ENCODE measurements around the gene STAB1. TPM values are rescaled to one million over a fixed set of nuclear protein-coding genes. Genes with fewer than 3 reads are reported as not detected.

The STAB1 gene
- total RNA-seq, 1 experiment from 2014 or later: 0.33 TPM

- Histone ChIP-seq H3K27ac (ENCODE audit: low read length) (no peak overlapping the region), H3K4me1 (ENCODE audit: insufficient read depth, low read length) (0 out of 2 replicates have a peak, but pooled peaks cover 3% of the 10 kb centered on the region), H3K4me3 (ENCODE audit: low read length) (no peak overlapping the region), H3F3A (ENCODE audit: low read length, unreplicated experiment) (no peaks in the 10 kb centered on the region), H3K36me3 (ENCODE audit: low read depth, low read length) (peaks cover 9% of the 10 kb centered on the region; the same call in 1 of the 2 replicates), H3K27me3 (ENCODE audit: low read length) (no peaks in the 10 kb centered on the region), H3K9me3 (ENCODE audit: low read length) (no peaks in the 10 kb centered on the region), H4K20me1 (ENCODE audit: low read length) (no peaks in the 10 kb centered on the region), H3K9ac (ENCODE audit: low read length) (no peak overlapping the region), H2AFZ (ENCODE audit: low read length) (no peak overlapping the region), H3K9me2 (replicated peaks; ENCODE audit: low read length) (no peaks in the 10 kb centered on the region), H3K4me2 (ENCODE audit: low read length) (no peak overlapping the region), H3K79me2 (ENCODE audit: low read length) (no peaks in the 10 kb centered on the region)
- ATAC-seq (peak; percentile 15; the same call in 1 of the 2 replicates), DNase-seq (no peak)
- POLR2A ChIA-PET (ENCODE audit: unreplicated experiment): interaction anchor here (0.6 kb wide), 1 partner anchor 32 kb away, joined by 4 read pairs; the partner anchor contains the start of gene UQCC5
- CTCF ChIA-PET: no interaction called here
- intact Hi-C loops (cut with micrococcal nuclease): no loop called here
- BruUV-seq (replicated peaks): no TSS peak
- TF ChIP-seq EZH2 (IDR thresholded peaks at IDR 0.05; ENCODE audit: low read length, unreplicated experiment): no peak
- TF ChIP-seq CTCF (conservative IDR thresholded peaks at IDR 0.05; ENCODE audit: low read depth, low read length): no peak
- no peak for TF ChIP-seq EZH2phosphoT487 (IDR thresholded peaks at IDR 0.05; ENCODE audit: borderline replicate concordance, low read length)
These were observed 72.9 kb downstream of the STAB1 start for GRCh38 chr3:52568069-52568468.

GRCh38 chr3:52570076-52570475 lies 74.9 kb downstream of the STAB1 start:
- intact Hi-C loops (cut with micrococcal nuclease): no loop called here
- Histone ChIP-seq H3K27me3 (ENCODE audit: low read length) (no peaks in the 10 kb centered on the region), H3K79me2 (ENCODE audit: low read length) (no peaks in the 10 kb centered on the region), H3K4me3 (ENCODE audit: low read length) (no peak overlapping the region), H3K9me3 (ENCODE audit: low read length) (no peaks in the 10 kb centered on the region), H2AFZ (ENCODE audit: low read length) (no peak overlapping the region), H3K4me2 (ENCODE audit: low read length) (no peak overlapping the region), H3F3A (ENCODE audit: low read length, unreplicated experiment) (no peaks in the 10 kb centered on the region), H3K9me2 (replicated peaks; ENCODE audit: low read length) (no peaks in the 10 kb centered on the region), H4K20me1 (ENCODE audit: low read length) (no peaks in the 10 kb centered on the region), H3K36me3 (ENCODE audit: low read depth, low read length) (peaks cover 6% of the 10 kb centered on the region; the same call in 1 of the 2 replicates), H3K9ac (ENCODE audit: low read length) (no peak overlapping the region), H3K4me1 (ENCODE audit: insufficient read depth, low read length) (0 out of 2 replicates have a peak, but pooled peaks cover 3% of the 10 kb centered on the region), H3K27ac (ENCODE audit: low read length) (no peak overlapping the region)
- ChIA-PET POLR2A (ENCODE audit: unreplicated experiment) (interaction anchor here (0.8 kb wide), 1 partner anchor 34 kb away, joined by 4 read pairs; no protein-coding TSS in a partner anchor), CTCF (no interaction called here)
- ATAC-seq (no peak), DNase-seq (no peak)
- TF ChIP-seq EZH2phosphoT487 (IDR thresholded peaks at IDR 0.05; ENCODE audit: borderline replicate concordance, low read length) (no peak), CTCF (conservative IDR thresholded peaks at IDR 0.05; ENCODE audit: low read depth, low read length) (no peak), EZH2 (IDR thresholded peaks at IDR 0.05; ENCODE audit: low read length, unreplicated experiment) (no peak)
- no TSS peak for BruUV-seq (replicated peaks)

DNA sequence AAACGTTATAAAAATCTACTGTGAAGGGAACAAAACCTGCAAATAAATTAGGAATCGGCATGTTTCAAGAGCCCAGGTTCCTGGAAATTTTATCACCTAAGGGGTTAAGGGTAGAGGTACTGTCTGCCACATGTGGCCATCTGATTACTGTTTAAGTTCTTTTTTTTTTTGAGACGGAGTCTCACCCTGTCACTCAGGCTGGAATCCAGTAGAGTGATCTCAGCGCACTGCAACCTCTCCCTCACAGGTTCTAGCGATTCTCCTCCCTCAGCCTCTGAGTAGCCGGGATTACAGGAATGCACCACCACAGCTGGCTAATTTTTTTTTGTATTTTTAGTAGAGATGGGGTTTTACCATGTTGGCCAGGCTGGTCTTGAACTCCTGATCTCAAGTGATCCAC lies 77.1 kb downstream of the STAB1 start:
- Histone ChIP-seq H3K79me2 (ENCODE audit: low read length) (no peaks in the 10 kb centered on the region), H3K4me3 (ENCODE audit: low read length) (no peak overlapping the region), H3F3A (ENCODE audit: low read length, unreplicated experiment) (no peaks in the 10 kb centered on the region), H3K27me3 (ENCODE audit: low read length) (no peaks in the 10 kb centered on the region), H3K36me3 (ENCODE audit: low read depth, low read length) (peaks cover 18% of the 10 kb centered on the region; the same call in 1 of the 2 replicates), H3K4me1 (ENCODE audit: insufficient read depth, low read length) (0 out of 2 replicates have a peak, but pooled peaks cover 3% of the 10 kb centered on the region), H3K4me2 (ENCODE audit: low read length) (no peak overlapping the region), H3K9ac (ENCODE audit: low read length) (no peak overlapping the region), H3K9me3 (ENCODE audit: low read length) (no peaks in the 10 kb centered on the region), H3K27ac (ENCODE audit: low read length) (no peak overlapping the region), H3K9me2 (replicated peaks; ENCODE audit: low read length) (no peaks in the 10 kb centered on the region), H2AFZ (ENCODE audit: low read length) (no peak overlapping the region), H4K20me1 (ENCODE audit: low read length) (no peaks in the 10 kb centered on the region)
- ChIA-PET CTCF (no interaction called here), POLR2A (ENCODE audit: unreplicated experiment) (no interaction called here)
- intact Hi-C loops (cut with micrococcal nuclease): no loop called here
- no TSS peak for BruUV-seq (replicated peaks)
- no peak for TF ChIP-seq EZH2phosphoT487 (IDR thresholded peaks at IDR 0.05; ENCODE audit: borderline replicate concordance, low read length)
- TF ChIP-seq EZH2 (IDR thresholded peaks at IDR 0.05; ENCODE audit: low read length, unreplicated experiment): no peak
- no peak for TF ChIP-seq CTCF (conservative IDR thresholded peaks at IDR 0.05; ENCODE audit: low read depth, low read length)
- no peak for DNase-seq
- no peak for ATAC-seq

Measured in PC-3 (cell line).